Measurements from ENCODE around the gene LUC7L. TPM values are rescaled to one million over a fixed set of nuclear protein-coding genes. Genes with fewer than 3 reads are reported as not detected.

LUC7L gene
- total RNA-seq, 1 donor from 2014 or later, result 64.6 TPM

DNA sequence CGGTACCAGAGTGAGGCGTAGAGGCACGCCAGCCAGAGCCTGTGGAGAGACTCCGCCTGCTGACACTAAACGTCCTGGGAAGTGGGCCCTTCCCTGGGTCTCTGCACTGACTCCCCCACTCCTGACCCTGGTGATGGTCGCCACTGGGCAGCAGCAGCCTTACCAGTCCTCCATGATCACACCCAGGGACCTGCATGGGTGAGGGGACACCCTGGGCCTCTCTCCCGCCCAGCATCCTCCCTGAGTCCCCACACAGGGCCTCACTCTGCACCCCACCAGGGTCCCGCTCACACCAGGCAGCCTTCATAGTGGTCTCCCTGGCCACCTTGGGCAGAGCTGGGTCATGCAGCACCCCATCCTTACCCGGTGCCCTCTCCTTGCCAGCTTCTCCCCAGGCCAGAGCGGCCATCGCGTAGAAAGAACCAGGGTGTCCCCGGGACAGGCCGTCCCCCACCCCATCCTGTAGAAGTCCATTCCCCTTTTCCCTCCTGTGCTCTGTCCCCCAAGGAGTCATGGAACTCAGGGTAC is 35.8 kb upstream of the LUC7L start:
- Mint-ChIP-seq H3K27me3 (ENCODE audit: low read depth) (no peaks in the 10 kb centered on the region), H3K27ac (ENCODE audit: unreplicated experiment) (no peak overlapping the region), H3K9me3 (ENCODE audit: low read depth) (no peaks in the 10 kb centered on the region), H3K36me3 (ENCODE audit: low read depth) (peaks cover 10% of the 10 kb centered on the region), H3K4me1 (ENCODE audit: low read depth) (peaks cover 4% of the 10 kb centered on the region), H3K4me3 (ENCODE audit: unreplicated experiment) (no peak overlapping the region)
- DNase-seq (ENCODE audit: low spot score), result no peak
- TF ChIP-seq, protein P1, sequence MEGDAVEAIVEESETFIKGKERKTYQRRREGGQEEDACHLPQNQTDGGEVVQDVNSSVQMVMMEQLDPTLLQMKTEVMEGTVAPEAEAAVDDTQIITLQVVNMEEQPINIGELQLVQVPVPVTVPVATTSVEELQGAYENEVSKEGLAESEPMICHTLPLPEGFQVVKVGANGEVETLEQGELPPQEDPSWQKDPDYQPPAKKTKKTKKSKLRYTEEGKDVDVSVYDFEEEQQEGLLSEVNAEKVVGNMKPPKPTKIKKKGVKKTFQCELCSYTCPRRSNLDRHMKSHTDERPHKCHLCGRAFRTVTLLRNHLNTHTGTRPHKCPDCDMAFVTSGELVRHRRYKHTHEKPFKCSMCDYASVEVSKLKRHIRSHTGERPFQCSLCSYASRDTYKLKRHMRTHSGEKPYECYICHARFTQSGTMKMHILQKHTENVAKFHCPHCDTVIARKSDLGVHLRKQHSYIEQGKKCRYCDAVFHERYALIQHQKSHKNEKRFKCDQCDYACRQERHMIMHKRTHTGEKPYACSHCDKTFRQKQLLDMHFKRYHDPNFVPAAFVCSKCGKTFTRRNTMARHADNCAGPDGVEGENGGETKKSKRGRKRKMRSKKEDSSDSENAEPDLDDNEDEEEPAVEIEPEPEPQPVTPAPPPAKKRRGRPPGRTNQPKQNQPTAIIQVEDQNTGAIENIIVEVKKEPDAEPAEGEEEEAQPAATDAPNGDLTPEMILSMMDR (IDR thresholded peaks at IDR 0.05), result no peak

DNA sequence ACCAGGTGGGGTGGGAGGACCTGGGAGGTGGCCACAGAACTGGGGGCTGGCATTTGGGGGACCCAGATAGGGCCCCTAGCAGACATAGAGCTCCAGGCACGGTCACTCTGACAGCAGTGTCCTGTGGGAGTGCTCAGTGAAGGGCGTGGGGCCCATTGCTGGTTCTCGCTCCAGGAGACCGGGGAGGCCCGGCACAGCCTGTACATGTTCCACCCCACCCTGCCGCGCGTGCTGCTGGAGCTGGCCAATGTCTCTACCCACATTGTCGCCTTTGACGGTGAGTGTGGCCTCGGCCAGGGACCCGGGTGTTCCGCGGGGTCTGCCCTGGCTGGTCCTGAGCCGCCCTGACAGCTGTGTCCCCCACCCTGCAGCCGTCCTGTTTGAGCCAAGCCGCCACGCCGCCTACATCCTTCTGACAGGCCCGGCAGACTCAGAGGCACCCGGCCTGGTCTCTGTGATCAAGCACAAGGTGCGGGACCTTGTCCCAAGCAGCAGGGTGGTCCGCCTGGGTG is 35.2 kb upstream of the LUC7L start:
- no peaks in the 10 kb centered on the region for H3K27me3 Mint-ChIP-seq (ENCODE audit: low read depth)
- H3K27ac Mint-ChIP-seq (ENCODE audit: unreplicated experiment), result no peak overlapping the region
- H3K36me3 Mint-ChIP-seq (ENCODE audit: low read depth), result peaks cover 10% of the 10 kb centered on the region
- TF ChIP-seq, protein P1 (IDR thresholded peaks at IDR 0.05), result no peak
- H3K9me3 Mint-ChIP-seq (ENCODE audit: low read depth), result no peaks in the 10 kb centered on the region
- H3K4me1 Mint-ChIP-seq (ENCODE audit: low read depth), result peaks cover 4% of the 10 kb centered on the region
- H3K4me3 Mint-ChIP-seq (ENCODE audit: unreplicated experiment), result no peak overlapping the region
- DNase-seq (ENCODE audit: low spot score), result peak; percentile 93

DNA sequence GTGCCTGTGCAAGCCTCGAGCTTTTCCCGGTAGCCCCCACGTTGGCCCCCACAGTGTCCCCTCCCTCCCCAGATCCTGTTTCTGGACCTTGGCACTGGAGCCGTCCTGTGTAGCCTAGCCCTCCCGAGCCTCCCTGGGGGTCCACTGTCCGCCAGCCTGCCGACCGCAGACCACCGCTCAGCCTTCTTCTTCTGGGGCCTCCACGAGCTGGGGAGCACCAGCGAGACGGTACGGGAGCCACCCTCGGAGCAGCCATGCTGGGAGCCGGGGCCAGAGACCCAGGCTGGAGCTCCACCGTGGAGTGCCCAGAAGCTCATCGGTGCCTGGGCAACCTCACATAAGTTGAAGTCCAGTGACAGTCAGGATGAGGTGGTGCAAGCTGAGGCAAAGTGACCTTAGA is 34.7 kb upstream of the LUC7L start:
- TF ChIP-seq, protein P1 (IDR thresholded peaks at IDR 0.05), result no peak
- DNase-seq (ENCODE audit: low spot score), result no peak
- Mint-ChIP-seq H3K4me3 (ENCODE audit: unreplicated experiment) (no peak overlapping the region), H3K27me3 (ENCODE audit: low read depth) (no peaks in the 10 kb centered on the region), H3K36me3 (ENCODE audit: low read depth) (peaks cover 10% of the 10 kb centered on the region), H3K27ac (ENCODE audit: unreplicated experiment) (no peak overlapping the region), H3K9me3 (ENCODE audit: low read depth) (no peaks in the 10 kb centered on the region), H3K4me1 (ENCODE audit: low read depth) (peaks cover 4% of the 10 kb centered on the region)

DNA sequence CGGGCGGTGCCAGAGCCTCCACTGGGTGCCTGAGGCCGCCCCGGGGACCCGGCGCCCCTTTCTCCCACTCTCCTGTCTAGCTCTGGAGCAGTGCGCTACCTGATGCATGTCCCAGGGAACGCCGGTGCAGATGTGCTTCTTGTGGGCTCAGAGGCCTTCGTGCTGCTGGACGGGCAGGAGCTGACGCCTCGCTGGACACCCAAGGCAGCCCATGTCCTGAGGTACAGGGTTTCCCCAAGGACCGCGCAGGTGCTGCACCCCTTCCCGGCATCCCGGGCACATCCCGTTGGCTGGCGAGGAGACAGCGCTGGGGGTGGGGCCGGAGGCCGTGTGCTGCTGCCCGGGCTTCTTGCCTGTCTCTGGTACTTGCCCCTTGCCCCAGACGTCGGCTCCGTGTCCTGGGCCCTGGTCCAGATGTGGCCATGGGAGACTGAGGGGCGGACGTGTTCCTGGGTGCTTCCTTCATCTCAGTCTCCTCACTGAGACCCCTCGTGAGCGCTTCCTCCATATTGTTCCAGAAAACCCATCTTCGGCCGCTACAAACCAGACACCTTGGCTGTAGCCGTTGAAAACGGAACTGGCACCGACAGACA is 34.0 kb upstream of the LUC7L start:
- Mint-ChIP-seq H3K4me3 (ENCODE audit: unreplicated experiment) (no peak overlapping the region), H3K36me3 (ENCODE audit: low read depth) (peaks cover 10% of the 10 kb centered on the region), H3K9me3 (ENCODE audit: low read depth) (no peaks in the 10 kb centered on the region), H3K27ac (ENCODE audit: unreplicated experiment) (no peak overlapping the region), H3K27me3 (ENCODE audit: low read depth) (no peaks in the 10 kb centered on the region), H3K4me1 (ENCODE audit: low read depth) (peaks cover 4% of the 10 kb centered on the region)
- TF ChIP-seq, protein P1 (IDR thresholded peaks at IDR 0.05), result no peak
- peak; percentile 92 for DNase-seq (ENCODE audit: low spot score)

DNA sequence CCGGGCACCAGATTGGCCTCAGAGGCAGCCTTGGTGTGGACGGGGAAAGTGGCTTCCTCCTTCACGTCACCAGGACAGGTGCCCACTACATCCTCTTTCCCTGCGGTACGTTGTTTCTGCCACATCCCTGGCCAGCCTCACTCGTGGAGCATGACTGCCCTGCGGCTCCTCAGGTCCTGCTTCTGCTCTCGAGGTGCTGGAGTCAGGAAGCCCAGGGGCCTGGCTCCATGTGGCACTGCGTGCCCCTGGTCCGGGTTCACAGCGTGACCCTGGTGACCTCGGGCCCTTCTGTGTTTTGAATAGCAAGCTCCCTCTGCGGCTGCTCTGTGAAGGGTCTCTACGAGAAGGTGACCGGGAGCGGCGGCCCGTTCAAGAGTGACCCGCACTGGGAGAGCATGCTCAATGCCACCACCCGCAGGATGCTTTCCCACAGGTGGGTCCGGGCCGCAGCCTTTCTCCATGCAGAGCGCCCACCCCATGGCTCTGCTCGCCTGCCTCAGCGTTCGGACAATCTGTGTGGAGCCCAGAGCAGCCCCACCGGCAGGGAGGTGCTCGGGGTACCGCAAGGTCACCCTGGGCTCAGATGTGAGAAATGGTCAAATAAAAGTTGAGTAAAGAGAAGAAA is 33.0 kb upstream of the LUC7L start:
- Mint-ChIP-seq H3K27me3 (ENCODE audit: low read depth) (no peaks in the 10 kb centered on the region), H3K27ac (ENCODE audit: unreplicated experiment) (no peak overlapping the region), H3K9me3 (ENCODE audit: low read depth) (no peaks in the 10 kb centered on the region), H3K4me3 (ENCODE audit: unreplicated experiment) (no peak overlapping the region), H3K36me3 (ENCODE audit: low read depth) (peaks cover 12% of the 10 kb centered on the region), H3K4me1 (ENCODE audit: low read depth) (peaks cover 4% of the 10 kb centered on the region)
- no peak for DNase-seq (ENCODE audit: low spot score)
- TF ChIP-seq, protein P1 (IDR thresholded peaks at IDR 0.05), result no peak

All from chondrocyte (in vitro differentiated cells).